ENCODE measurements around the gene AKNA. TPM values are rescaled to one million over a fixed set of nuclear protein-coding genes. Genes with fewer than 3 reads are reported as not detected.

The AKNA gene
- total RNA-seq, 1 experiment from 2014 or later = 20.6 TPM

- TF ChIP-seq RAD21 (IDR thresholded peaks at IDR 0.05; ENCODE audit: low read depth) (no peak), FOSL1 (IDR thresholded peaks at IDR 0.05; ENCODE audit: low read depth) (no peak), ZFX (IDR thresholded peaks at IDR 0.05) (no peak), REST (IDR thresholded peaks at IDR 0.05; ENCODE audit: low read depth) (no peak), SIN3A (IDR thresholded peaks at IDR 0.05; ENCODE audit: low read depth) (no peak), CEBPB (IDR thresholded peaks at IDR 0.05; ENCODE audit: low read depth) (no peak), EZH2phosphoT487 (IDR thresholded peaks at IDR 0.05; ENCODE audit: borderline replicate concordance) (no peak), MAX (IDR thresholded peaks at IDR 0.05) (no peak), ATF3 (IDR thresholded peaks at IDR 0.05) (no peak), SP1 (IDR thresholded peaks at IDR 0.05; ENCODE audit: low read depth) (no peak), CBX3 (IDR thresholded peaks at IDR 0.05; ENCODE audit: low read depth) (no peak), ZNF274 (IDR thresholded peaks at IDR 0.05; ENCODE audit: low read depth, low read length) (no peak), JUND (IDR thresholded peaks at IDR 0.05) (no peak)
- no peak for ATAC-seq
- H3K27ac ChIP-seq (ENCODE audit: low read depth, low read length) = no peak overlapping the region
- no peak for DNase-seq (ENCODE audit: low read depth, low spot score)
- H2AFZ ChIP-seq (ENCODE audit: low read depth, low read length, poor library complexity, severe bottlenecking) = no peak overlapping the region
- ChIA-PET RAD21 (ENCODE audit: low non-redundant PET in 1 of 2, low total read pairs in 2 of 2, uncharacterized antibody in 2 of 2, unreplicated experiment in 2 of 2) (no interaction called here), CTCF (interaction anchor here (1.3 kb wide), 1 partner anchor 606 kb away, joined by 5 read pairs; no protein-coding TSS in a partner anchor), POLR2A (no interaction called here)
- no peaks in the 10 kb centered on the region for H3K9me3 ChIP-seq (ENCODE audit: control insufficient read depth in 1 of 2, insufficient read depth in 1 of 2, low read depth in 1 of 2, low read length in 2 of 2)
- H3K36me3 ChIP-seq (ENCODE audit: control insufficient read depth in 1 of 2, insufficient read depth in 2 of 2, low read length in 2 of 2) = no peaks in the 10 kb centered on the region
- no peaks in the 10 kb centered on the region for H3K27me3 ChIP-seq (ENCODE audit: insufficient read depth, low read length)
- no peak overlapping the region for H3K4me3 ChIP-seq (replicated peaks in 1 of 2; ENCODE audit: low read depth in 1 of 2, low read length in 2 of 2)
- intact Hi-C loops (cut with micrococcal nuclease) = loop anchor here (5.0 kb wide), 1 partner anchor 79 kb away; no protein-coding TSS in a partner anchor
- no peak overlapping the region for H3K9ac ChIP-seq (ENCODE audit: low read length)
- no peaks in the 10 kb centered on the region for H3K4me1 ChIP-seq (ENCODE audit: control insufficient read depth in 1 of 2, insufficient read depth in 2 of 2, low read length in 2 of 2)
- H3K4me2 ChIP-seq (ENCODE audit: low read length) = no peak overlapping the region
- BruUV-seq (replicated peaks) = no TSS peak
- no peaks in the 10 kb centered on the region for H4K20me1 ChIP-seq (ENCODE audit: insufficient read depth)
- no peaks in the 10 kb centered on the region for H3K9me2 ChIP-seq (ENCODE audit: insufficient read depth)
- H3K79me2 ChIP-seq (ENCODE audit: insufficient read depth, low read length) = no peaks in the 10 kb centered on the region
Measured at GRCh38 chr9:114408645-114409044, 20.9 kb upstream of the AKNA start.
